HG03175 (cell line): ENCODE results near the gene HMBS.

Experiments
- ATAC-seq: cut with Tn5 transposase; IDR thresholded peaks from one replicate; pipeline ENCODE4 v1.9.1; 2021; ENCODE audit warnings: mild to moderate bottlenecking, moderate library complexity; ENCODE audit not compliant: unreplicated experiment

HMBS gene

GRCh38 chr11:119067371-119068222 lies 17.1 kb upstream of the HMBS start, which contains the start of gene VPS11:
Gene VPS11, plus strand, starts transcription at chr11:119067818. Its CDS starts 6 bp downstream, at chr11:119067824.
- peak; percentile 95 for ATAC-seq

GRCh38 chr11:119077839-119078238 lies 6.8 kb upstream of the HMBS start:
- ATAC-seq, result no peak

- ATAC-seq, result no peak
Measured at GRCh38 chr11:119078675-119079420, 5.8 kb upstream of the HMBS start.

GRCh38 chr11:119081682-119082260 lies 2.9 kb upstream of the HMBS start:
- ATAC-seq, result no peak

GRCh38 chr11:119085437-119085847 lies 761 bp downstream of the HMBS start:
- ATAC-seq, result peak; percentile 19

- ATAC-seq, result no peak
Measured at GRCh38 chr11:119087123-119087522, 2.4 kb downstream of the HMBS start.

GRCh38 chr11:119087747-119088241 lies 3.1 kb downstream of the HMBS start:
- no peak for ATAC-seq

GRCh38 chr11:119088406-119088805 lies 3.7 kb downstream of the HMBS start:
- ATAC-seq, result no peak

GRCh38 chr11:119089319-119089718 lies 4.6 kb downstream of the HMBS start:
- ATAC-seq, result no peak

- ATAC-seq, result no peak
Measured at GRCh38 chr11:119091178-119091577, 6.5 kb downstream of the HMBS start.

- no peak for ATAC-seq
Measured at GRCh38 chr11:119091966-119092879, 7.5 kb downstream of the HMBS start.

GRCh38 chr11:119092880-119093842 lies 8.5 kb downstream of the HMBS start:
- no peak for ATAC-seq

GRCh38 chr11:119093942-119094815 lies 9.5 kb downstream of the HMBS start:
- ATAC-seq, result peak; percentile 1

- ATAC-seq, result peak; percentile 33
Measured at GRCh38 chr11:119094816-119095065, 10.1 kb downstream of the HMBS start.

GRCh38 chr11:119095066-119095880 lies 10.6 kb downstream of the HMBS start:
- peak; percentile 89 for ATAC-seq

- ATAC-seq, result no peak
Measured at GRCh38 chr11:119099711-119100110, 15.0 kb downstream of the HMBS start.

GRCh38 chr11:119100246-119100970 lies 15.7 kb downstream of the HMBS start:
- no peak for ATAC-seq
